Stimulated activated CD4-positive, alpha-beta T cell treated with anti-CD3 and anti-CD28 coated beads, Interleukin-1b, Interleukin-23, amount 100 ng/mL, for 1 hour (primary cell): ENCODE results near the gene PPP1R9A.

Experiments used
- DNase-seq, 2 donors: peaks; one replicate each; pipeline ENCODE4 v3.0.0-alpha.2; 2020; ENCODE audit warnings: low read depth in 2 of 2

Gene PPP1R9A

GRCh38 chr7:95262875-95263274 lies 355.5 kb downstream of the PPP1R9A start:
- no peak for DNase-seq

- DNase-seq, result no peak
These were observed 356.5 kb downstream of the PPP1R9A start for GRCh38 chr7:95263785-95264362.

- DNase-seq, result no peak
These were observed 357.0 kb downstream of the PPP1R9A start for GRCh38 chr7:95264363-95264891.

- no peak for DNase-seq
These were observed 358.2 kb downstream of the PPP1R9A start for GRCh38 chr7:95265634-95266033.

- DNase-seq, result no peak
These were observed 360.4 kb downstream of the PPP1R9A start for GRCh38 chr7:95267754-95268153.

- DNase-seq, result no peak
These were observed 362.2 kb downstream of the PPP1R9A start for GRCh38 chr7:95269640-95270039.

GRCh38 chr7:95276114-95276513 lies 368.7 kb downstream of the PPP1R9A start:
- no peak for DNase-seq

DNA sequence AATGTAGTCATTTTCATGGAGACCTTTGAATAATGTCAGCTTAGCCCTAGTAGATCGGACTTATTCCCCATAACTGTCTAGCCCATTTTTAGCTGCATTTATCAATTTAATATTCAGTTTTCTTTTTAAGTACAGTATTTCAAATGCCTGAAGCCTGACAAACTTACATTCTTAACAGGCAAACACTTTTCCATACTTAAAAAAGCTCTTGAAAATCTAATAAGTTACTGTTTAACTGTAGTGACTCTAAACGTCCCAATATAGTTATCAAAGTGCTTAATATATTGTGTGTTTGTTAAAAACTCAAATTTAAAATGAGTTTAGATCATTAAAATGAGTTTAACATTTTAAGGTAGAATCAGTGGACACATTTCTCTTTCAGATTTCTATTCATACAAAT lies 372.0 kb downstream of the PPP1R9A start:
- no peak for DNase-seq

DNA sequence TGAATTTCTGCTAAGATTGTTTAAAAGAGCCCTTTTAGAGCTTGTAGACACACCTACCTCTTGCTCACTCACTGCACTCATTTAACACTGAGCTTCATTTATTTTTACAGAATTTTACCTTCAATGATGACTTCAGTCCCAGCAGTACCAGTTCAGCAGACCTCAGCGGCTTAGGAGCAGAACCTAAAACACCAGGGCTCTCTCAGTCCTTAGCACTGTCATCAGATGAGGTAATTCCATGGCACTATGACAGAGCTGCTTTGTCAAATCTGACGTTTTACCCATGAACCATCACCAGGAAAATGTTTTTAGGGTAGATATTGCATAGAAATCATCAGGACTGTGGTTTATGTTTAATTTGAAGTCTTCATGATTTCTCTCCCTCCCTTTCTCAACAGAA lies 378.7 kb downstream of the PPP1R9A start:
- DNase-seq, result no peak

DNA sequence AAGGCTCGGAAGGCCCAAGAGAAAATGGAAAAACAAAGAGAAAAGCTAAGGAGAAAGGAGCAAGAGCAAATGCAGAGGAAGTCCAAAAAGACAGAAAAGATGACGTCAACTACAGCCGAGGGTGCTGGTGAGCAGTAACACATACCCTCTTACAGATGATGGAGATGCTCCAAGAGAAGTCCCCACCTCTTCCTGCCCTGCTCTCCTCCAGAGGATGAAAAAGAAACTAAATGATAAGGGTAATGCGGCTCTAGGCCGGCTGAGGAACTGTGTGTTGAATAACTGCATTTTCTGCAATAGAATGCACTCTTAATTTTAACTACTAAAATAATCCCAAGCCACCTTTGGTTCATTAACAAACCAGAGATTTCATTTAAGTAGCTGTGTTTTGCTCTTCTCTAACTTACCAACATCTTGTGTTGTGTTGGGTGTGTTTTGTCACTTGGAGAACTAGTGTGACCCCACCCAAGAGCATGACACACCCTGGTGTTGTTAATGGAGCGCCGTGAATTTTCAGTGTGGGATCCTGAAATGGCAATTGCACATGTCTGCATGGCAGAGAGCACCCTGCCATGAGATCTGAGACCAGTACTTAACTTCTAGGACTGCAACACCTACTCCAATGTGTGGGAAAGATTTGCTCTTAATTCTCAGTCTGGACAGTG lies 382.9 kb downstream of the PPP1R9A start:
- DNase-seq, result no peak

DNA sequence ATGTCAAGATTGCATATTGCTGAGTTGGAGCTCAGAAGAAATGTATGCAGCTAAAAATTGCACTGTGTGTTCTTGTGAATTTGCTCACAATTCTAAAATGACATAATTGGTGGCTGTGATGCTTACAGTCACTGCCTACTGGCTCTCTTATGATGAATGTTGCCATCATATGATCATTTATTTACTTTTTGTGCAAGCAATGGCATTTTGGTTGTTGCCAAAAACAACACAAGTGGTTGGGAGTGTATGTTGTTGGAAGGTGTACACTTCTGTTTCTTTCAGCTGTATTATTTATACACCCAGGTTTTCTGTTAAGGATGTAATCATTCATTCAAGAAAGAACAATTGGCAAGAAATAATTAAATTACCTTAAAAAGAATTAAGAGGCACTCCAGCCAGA lies 388.0 kb downstream of the PPP1R9A start:
- DNase-seq, result no peak

GRCh38 chr7:95296456-95296855 lies 389.1 kb downstream of the PPP1R9A start:
- no peak for DNase-seq

DNA sequence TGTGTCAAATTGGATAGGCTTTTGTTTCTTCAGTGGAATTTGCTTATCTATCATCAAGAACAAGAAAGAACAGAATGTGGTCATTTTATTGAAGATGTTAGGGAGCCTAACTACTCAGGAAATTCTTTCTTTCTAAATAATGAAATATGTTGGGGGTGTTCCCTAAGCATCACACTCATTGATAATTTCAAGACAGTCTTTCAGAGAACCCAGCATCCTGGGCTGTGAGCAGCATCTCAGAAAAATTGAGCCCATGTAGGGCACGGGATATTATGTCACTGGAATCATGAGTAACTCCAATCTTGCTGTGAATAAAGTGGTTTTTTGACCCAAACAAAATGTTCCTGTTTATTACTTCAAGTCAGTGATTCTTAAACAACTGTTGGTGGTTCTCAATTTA lies 389.6 kb downstream of the PPP1R9A start:
- DNase-seq, result no peak

GRCh38 chr7:95298091-95298490 lies 390.7 kb downstream of the PPP1R9A start:
- DNase-seq, result no peak

DNA sequence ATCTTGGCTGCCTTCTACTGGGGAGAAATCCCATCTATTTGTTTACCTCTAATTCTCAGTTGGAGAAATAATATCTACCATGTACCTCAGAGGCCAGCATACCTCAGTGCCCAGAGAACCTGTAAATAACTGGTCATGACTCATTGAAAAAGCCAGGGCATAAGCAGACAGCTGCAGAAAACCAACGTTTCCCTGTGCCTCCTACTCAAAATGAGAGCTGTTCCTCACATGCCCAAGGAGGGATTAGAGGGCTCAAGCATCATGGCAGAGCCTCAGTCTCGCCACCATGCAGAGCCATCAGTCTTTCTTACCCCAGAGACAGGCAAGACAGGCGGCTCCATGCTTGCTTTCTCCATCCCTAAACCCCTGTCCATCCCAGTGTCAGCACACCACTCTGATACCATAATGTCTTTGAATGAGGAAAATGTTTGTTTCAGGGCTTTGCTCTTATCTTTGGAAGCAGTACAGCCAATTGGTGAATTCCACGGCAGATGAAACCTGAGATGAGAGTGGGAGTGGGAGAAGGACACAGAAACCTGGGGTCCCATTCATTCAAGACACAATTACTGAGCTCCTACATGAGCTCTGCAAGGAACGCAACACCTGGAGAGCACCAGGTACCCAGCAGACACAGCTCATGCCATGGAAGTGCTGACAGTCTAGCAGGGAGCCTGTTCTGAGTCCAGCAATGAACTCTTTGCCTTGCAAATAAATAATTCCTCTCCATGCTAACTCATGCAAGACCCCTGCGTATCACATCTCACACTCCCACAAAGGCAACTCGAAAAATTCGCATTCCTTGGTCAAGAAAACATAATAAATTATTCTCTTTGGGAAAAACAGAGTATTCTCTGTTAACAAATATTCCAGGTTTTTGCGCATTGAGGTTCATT lies 395.9 kb downstream of the PPP1R9A start:
- DNase-seq, result no peak

DNA sequence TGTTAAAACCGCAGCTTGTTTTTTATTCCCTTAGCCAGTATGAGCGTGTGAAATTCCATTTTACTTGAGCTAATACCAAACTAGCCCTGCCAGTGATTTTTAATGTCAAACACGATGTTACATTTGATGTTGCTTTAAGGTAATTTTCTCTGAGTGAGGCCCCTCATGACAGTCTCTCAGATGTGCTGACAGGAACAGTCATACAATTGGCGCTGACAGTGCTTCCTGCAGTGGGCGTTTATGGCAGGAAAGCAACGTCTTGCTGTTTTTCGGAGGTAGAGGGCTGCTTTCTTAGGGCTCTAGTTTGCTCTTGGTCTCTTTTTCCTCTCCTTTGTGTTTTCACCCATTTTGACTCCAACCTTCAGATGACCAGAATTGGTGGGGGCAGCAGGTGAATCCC lies 397.6 kb downstream of the PPP1R9A start:
- no peak for DNase-seq

DNA sequence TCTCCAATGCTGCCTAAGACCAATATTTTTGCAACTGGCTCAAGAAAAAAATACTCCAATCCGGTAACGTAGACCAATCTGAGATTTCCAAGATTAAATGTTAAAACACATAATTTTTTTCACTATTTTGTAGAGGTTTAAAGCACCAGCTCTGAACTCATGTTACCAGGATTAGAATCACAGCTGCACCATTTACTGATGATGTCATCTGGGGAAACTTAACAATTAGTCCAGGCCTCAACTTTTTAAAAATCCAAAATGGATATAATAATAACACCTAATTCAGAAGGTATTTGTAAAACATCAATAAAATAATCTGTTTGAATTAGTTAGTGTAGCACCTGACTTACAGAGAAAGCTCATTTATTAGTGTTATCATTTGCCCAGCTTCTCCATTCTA lies 402.6 kb downstream of the PPP1R9A start:
- no peak for DNase-seq

- DNase-seq, result no peak
These were observed 404.0 kb downstream of the PPP1R9A start for GRCh38 chr7:95311389-95311788.

DNA sequence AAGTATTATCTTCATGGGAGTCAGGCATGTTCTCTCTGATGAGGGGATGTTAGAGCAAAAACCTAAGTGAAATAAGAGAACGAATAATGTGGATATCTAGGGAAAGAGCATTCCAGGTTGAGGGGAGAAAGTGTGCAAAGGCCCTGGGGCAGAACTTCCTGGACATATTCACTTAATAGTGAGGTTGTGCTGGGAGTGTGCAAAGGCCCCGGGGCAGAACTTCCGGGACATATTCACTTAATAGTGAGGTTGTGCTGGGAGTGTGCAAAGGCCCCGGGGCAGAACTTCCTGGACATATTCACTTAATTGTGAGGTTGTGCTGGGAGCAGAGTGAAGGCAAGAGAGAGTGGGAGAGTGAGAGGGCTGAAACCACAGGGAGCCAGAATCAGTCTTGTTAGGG lies 405.2 kb downstream of the PPP1R9A start:
- DNase-seq, result no peak

DNA sequence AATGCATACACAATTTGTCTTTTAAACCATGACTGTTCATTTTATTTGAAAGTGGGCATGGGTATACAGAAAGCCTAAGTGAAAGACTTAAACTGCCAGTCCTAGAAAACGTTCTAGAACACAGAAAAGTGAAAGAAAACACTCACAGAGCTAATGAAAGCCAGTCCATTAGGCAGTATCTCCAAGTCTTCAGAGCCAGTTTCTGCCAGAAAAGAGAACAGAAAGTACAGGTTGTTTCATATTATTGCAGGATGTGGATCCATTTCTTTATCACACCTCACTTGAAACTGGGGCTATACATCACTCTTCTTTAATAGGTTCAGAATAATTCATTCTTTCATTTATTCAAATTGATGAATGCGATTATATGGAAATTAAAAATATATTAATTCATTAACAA lies 409.2 kb downstream of the PPP1R9A start:
- DNase-seq, result no peak

DNA sequence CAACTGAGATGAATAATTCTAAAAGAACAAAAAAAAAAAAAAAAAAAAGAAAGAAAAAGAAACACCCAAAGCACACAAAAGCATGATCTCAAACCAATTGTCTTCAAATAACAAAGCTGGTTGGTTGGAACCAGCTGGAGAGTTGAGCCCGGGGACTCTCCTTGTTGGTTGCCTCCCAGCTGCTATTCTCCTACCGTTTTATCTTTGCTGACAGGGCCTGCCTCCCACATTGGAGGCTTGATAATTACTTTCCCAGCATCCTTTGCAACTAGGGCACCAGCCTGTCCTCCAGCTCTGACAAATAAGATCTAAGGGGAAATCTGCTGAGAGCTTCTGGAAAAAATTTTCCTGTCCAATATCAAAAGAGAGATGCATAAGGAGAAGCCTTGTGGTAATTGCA lies 410.2 kb downstream of the PPP1R9A start:
- DNase-seq, result no peak

GRCh38 chr7:95317966-95318365 lies 410.6 kb downstream of the PPP1R9A start:
- no peak for DNase-seq
